ENCODE measurements around the gene COBLL1.

The COBLL1 gene

GRCh38 chr2:164675027-164675426 lies 166.6 kb downstream of the COBLL1 start:
- ChIA-PET POLR2A (no interaction called here), CTCF (interaction anchor here (1.5 kb wide), 1 partner anchor 10 kb away, joined by 5 read pairs; no protein-coding TSS in a partner anchor)
- DNase-seq (ENCODE audit: extremely low spot score) = no peak
- TF ChIP-seq CTCF (IDR thresholded peaks at IDR 0.05; ENCODE audit: control extremely low read depth, extremely low read depth, low read depth, missing control alignments) = no peak

GRCh38 chr2:164671664-164672396 lies 169.8 kb downstream of the COBLL1 start:
- no peak for DNase-seq (ENCODE audit: extremely low spot score)
- TF ChIP-seq CTCF (IDR thresholded peaks at IDR 0.05; ENCODE audit: control extremely low read depth, extremely low read depth, low read depth, missing control alignments) = no peak
- ChIA-PET POLR2A (no interaction called here), CTCF (no interaction called here)

GRCh38 chr2:164669291-164669690 lies 172.3 kb downstream of the COBLL1 start:
- ChIA-PET CTCF (no interaction called here), POLR2A (no interaction called here)
- TF ChIP-seq CTCF (IDR thresholded peaks at IDR 0.05; ENCODE audit: control extremely low read depth, extremely low read depth, low read depth, missing control alignments) = no peak
- no peak for DNase-seq (ENCODE audit: extremely low spot score)

DNA sequence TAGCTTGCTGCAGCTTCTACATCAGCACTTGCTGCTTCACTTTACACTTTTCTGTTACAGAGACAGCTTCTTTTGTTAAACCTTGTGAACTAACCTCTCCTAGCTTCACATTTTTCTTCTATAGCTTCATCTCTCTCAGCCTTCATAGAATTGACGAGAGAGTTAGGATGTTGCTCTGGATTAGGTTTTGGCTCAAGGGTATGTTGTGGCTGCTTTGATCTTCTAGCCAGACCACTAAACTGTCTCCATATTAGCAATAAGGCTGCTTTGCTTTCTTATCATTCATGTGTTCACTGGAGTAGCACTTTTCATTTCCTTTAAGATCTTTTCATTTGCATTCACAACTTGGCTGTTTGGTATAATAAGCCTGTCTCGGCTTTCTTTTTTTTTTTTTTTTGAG lies 174.1 kb downstream of the COBLL1 start:
- CTCF ChIA-PET = no interaction called here

DNA sequence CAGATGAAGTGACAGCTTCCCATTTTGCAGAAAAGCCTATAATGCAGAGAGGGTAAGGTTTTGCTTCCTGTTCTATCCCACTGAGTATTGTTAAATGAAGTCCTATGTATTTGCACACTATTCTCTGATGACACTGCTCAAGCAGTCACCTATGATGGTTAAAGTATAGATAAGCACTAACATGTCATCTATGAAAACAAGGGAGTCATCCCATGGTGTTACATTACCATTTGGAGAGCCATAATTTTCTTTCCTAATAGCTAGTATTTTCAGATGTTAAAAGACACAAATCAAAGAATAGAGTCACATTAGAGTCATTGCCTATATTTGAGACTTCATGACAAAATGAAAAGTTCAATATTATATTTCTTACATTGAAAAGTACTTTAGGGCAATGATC lies 177.6 kb downstream of the COBLL1 start:
- ChIA-PET CTCF (no interaction called here), POLR2A (no interaction called here)
- no peak for DNase-seq (ENCODE audit: extremely low spot score)
- TF ChIP-seq CTCF (IDR thresholded peaks at IDR 0.05; ENCODE audit: control extremely low read depth, extremely low read depth, low read depth, missing control alignments) = no peak

More for the DNA sequence above, 174.1 kb downstream of the COBLL1 start:
- POLR2A ChIA-PET = no interaction called here
- DNase-seq (ENCODE audit: extremely low spot score) = no peak
- TF ChIP-seq CTCF (IDR thresholded peaks at IDR 0.05; ENCODE audit: control extremely low read depth, extremely low read depth, low read depth, missing control alignments) = no peak

DNA sequence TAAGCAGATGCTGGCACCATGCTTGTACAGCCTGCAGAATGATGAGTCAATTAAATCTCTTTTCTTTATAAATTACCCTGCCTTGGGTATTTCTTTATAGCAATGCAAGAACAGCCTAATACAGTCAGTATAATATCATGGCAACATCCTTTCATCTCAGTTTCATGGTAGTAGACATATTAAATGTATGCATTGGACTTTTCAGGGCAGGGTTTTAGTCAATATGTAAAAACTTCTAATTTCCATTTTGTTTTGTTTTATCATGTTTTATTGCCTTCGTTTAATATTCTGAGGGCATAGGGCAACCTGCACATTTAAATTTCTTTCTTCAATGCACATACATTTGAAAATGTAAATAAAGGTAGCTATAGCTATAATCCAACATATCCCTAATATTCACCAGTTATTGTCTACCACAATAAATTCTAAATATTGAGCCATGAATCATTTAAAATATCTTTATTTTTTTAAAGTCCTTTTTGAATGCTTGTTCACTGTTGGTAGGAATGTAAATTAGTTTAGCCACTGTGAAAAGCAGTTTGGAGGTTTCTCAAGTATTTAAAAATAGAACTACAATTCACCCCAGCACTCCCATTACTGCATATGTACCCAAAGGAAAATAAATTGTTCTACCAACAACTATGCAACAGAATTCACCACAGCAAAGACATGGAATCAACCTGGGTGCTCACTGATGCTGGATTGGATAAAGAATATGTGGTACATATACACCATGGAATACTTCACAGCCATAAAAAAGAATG lies 178.6 kb downstream of the COBLL1 start:
- no peak for TF ChIP-seq CTCF (IDR thresholded peaks at IDR 0.05; ENCODE audit: control extremely low read depth, extremely low read depth, low read depth, missing control alignments)
- ChIA-PET CTCF (no interaction called here), POLR2A (no interaction called here)
- DNase-seq (ENCODE audit: extremely low spot score) = no peak

Measured in GM10248 (cell line).